Measurements from ENCODE around the gene CSF3R. TPM values are rescaled to one million over a fixed set of nuclear protein-coding genes. Genes with fewer than 3 reads are reported as not detected.

CSF3R gene
- total RNA-seq, 2 donors from 2014 or later: 3.9 to 17.0 TPM

DNA sequence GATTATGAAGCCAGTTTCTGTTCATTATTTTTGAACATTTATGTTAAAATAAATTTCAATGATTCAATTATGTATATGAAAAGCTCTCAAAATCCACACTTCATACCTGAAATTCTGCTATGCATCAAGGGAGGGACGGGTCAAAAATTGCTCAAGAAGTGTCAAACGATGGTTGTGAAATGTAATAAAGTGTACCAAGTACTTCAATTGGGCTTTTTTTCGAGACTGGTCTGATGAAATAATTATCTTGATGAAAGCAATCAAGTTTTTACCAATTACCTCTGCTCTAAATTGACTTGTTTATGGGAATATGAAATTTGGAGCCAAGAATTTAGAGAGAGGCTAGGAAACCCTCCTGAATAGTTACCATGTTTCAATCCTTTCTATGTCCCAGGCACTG lies 40.4 kb downstream of the CSF3R start:
- Histone ChIP-seq H3K36me3 (no peaks in the 10 kb centered on the region), H3K4me1 (replicated peaks) (no peaks in the 10 kb centered on the region), H3K4me3 (no peak overlapping the region), H3K27me3 (replicated peaks; ENCODE audit: insufficient read depth) (no peaks in the 10 kb centered on the region), H3K9me3 (no peaks in the 10 kb centered on the region), H3K27ac (no peak overlapping the region)
- WGBS: 87% methylated on average over 3 of the region's 3 CpGs
- no peak for DNase-seq (ENCODE audit: low spot score)
- intact Hi-C loops (cut with DNase I): no loop called here
- TF ChIP-seq POLR2AphosphoS5 (IDR thresholded peaks at IDR 0.05) (no peak), POLR2A (IDR thresholded peaks at IDR 0.05) (no peak)
- TF ChIP-seq, protein P1, sequence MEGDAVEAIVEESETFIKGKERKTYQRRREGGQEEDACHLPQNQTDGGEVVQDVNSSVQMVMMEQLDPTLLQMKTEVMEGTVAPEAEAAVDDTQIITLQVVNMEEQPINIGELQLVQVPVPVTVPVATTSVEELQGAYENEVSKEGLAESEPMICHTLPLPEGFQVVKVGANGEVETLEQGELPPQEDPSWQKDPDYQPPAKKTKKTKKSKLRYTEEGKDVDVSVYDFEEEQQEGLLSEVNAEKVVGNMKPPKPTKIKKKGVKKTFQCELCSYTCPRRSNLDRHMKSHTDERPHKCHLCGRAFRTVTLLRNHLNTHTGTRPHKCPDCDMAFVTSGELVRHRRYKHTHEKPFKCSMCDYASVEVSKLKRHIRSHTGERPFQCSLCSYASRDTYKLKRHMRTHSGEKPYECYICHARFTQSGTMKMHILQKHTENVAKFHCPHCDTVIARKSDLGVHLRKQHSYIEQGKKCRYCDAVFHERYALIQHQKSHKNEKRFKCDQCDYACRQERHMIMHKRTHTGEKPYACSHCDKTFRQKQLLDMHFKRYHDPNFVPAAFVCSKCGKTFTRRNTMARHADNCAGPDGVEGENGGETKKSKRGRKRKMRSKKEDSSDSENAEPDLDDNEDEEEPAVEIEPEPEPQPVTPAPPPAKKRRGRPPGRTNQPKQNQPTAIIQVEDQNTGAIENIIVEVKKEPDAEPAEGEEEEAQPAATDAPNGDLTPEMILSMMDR (IDR thresholded peaks at IDR 0.05): no peak

DNA sequence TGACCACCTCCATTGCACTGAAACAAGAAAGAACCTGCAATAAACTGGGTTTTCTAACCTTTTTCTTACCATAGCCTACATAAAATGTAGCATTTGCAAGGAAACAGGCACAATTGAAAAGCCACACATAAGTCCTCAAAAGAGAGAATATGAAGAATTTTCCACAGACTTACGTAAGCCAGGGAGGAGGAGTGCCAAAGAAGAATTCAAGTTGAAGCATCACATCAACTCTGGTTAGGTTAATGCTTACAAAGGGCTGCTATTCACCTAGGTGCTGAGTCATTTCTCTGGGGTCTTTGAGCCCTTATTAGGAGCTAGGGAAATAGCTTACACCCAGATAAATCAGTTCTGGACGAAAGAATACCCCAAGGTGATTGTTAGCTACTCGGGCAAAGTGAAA lies 42.1 kb downstream of the CSF3R start:
- H3K27ac ChIP-seq: no peak overlapping the region
- TF ChIP-seq, protein P1 (IDR thresholded peaks at IDR 0.05): no peak
- no peak for TF ChIP-seq POLR2A (IDR thresholded peaks at IDR 0.05)
- TF ChIP-seq POLR2AphosphoS5 (IDR thresholded peaks at IDR 0.05): no peak
- WGBS: 94% methylated on average over 3 of the region's 3 CpGs
- no peaks in the 10 kb centered on the region for H3K27me3 ChIP-seq (replicated peaks; ENCODE audit: insufficient read depth)
- no peak for DNase-seq (ENCODE audit: low spot score)
- H3K4me1 ChIP-seq (replicated peaks): no peaks in the 10 kb centered on the region
- no peaks in the 10 kb centered on the region for H3K9me3 ChIP-seq
- H3K4me3 ChIP-seq: no peak overlapping the region
- intact Hi-C loops (cut with DNase I): no loop called here
- H3K36me3 ChIP-seq: no peaks in the 10 kb centered on the region

DNA sequence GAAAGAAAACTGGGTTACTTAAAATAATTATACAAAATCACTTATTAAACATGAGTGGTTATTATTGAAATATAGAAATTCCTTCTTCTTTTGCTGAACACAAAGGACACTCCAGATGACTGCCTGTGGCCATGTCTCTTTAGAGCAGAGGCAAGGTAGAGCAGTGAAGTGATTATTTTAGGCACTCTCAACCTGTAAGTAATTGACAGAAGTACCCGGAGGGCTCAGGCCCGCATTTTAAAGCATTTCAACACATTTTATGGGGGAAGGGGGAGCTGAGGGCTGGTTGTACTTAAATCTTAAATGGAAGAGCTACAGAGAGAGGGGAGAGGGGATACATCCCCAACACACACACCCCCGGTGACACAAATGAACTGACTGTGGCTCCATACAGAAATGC lies 42.7 kb downstream of the CSF3R start:
- intact Hi-C loops (cut with DNase I): no loop called here
- Histone ChIP-seq H3K4me1 (replicated peaks) (no peaks in the 10 kb centered on the region), H3K27ac (no peak overlapping the region), H3K4me3 (no peak overlapping the region), H3K36me3 (no peaks in the 10 kb centered on the region), H3K27me3 (replicated peaks; ENCODE audit: insufficient read depth) (no peaks in the 10 kb centered on the region), H3K9me3 (no peaks in the 10 kb centered on the region)
- 33% methylated on average over 3 of the region's 3 CpGs for WGBS
- no peak for DNase-seq (ENCODE audit: low spot score)
- TF ChIP-seq, protein P1 (IDR thresholded peaks at IDR 0.05): no peak
- TF ChIP-seq POLR2AphosphoS5 (IDR thresholded peaks at IDR 0.05) (no peak), POLR2A (IDR thresholded peaks at IDR 0.05) (no peak)

DNA sequence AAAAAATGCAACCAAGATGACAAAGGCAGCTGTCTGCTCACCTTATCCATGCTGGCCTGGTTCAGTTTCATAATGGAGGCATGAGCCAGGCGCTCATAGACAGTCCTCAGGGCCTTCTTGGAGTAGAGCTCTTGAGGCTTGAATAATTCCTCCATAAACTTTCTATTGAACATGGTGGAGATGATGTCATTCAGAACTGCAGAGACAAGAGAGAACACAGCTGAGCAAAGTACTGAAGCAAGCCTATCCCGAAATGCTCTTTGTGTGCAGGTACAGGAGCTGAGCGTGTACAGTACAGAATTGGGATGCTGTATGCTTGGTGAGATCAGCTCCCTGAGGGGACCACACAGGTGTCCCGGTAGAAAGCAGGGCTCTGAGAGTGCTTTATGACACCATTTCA lies 44.0 kb downstream of the CSF3R start:
- no peak for DNase-seq (ENCODE audit: low spot score)
- no peak for TF ChIP-seq POLR2AphosphoS5 (IDR thresholded peaks at IDR 0.05)
- TF ChIP-seq, protein P1 (IDR thresholded peaks at IDR 0.05): no peak
- TF ChIP-seq POLR2A (IDR thresholded peaks at IDR 0.05): no peak
- H3K4me3 ChIP-seq: no peak overlapping the region
- H3K4me1 ChIP-seq (replicated peaks): no peaks in the 10 kb centered on the region
- intact Hi-C loops (cut with DNase I): no loop called here
- no peak overlapping the region for H3K27ac ChIP-seq
- no peaks in the 10 kb centered on the region for H3K9me3 ChIP-seq
- H3K27me3 ChIP-seq (replicated peaks; ENCODE audit: insufficient read depth): no peaks in the 10 kb centered on the region
- WGBS: 94% methylated on average over 4 of the region's 4 CpGs
- H3K36me3 ChIP-seq: no peaks in the 10 kb centered on the region

DNA sequence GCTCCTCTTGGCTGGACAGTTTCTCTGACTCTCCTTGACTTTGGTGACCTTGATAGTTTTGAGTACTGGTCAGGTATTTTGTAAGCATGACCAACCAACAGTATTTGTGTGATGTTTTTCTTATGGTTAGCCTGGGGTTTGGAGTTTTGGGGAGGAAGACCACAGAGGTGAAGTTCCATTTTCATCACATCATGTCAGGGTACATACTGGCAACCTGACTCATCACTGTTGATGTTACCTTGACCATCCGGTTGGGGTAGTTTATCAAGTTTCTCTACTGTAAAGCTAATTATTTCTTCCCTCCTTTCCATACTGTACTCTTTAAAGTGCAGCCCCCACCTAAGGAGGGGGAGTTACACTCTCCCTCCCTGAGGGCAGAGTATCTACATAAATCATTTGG lies 45.9 kb downstream of the CSF3R start:
- no peaks in the 10 kb centered on the region for H3K36me3 ChIP-seq
- no peaks in the 10 kb centered on the region for H3K4me1 ChIP-seq (replicated peaks)
- no peaks in the 10 kb centered on the region for H3K9me3 ChIP-seq
- no peaks in the 10 kb centered on the region for H3K27me3 ChIP-seq (replicated peaks; ENCODE audit: insufficient read depth)
- WGBS: 35% methylated on average over 1 of the region's 1 CpG
- TF ChIP-seq POLR2AphosphoS5 (IDR thresholded peaks at IDR 0.05) (no peak), POLR2A (IDR thresholded peaks at IDR 0.05) (no peak)
- TF ChIP-seq, protein P1 (IDR thresholded peaks at IDR 0.05): no peak
- no peak for DNase-seq (ENCODE audit: low spot score)
- H3K27ac ChIP-seq: no peak overlapping the region
- no peak overlapping the region for H3K4me3 ChIP-seq
- intact Hi-C loops (cut with DNase I): no loop called here

Measured in prostate gland (tissue), 2 donors.